Measurements from ENCODE around the gene DLGAP3.

DNA sequence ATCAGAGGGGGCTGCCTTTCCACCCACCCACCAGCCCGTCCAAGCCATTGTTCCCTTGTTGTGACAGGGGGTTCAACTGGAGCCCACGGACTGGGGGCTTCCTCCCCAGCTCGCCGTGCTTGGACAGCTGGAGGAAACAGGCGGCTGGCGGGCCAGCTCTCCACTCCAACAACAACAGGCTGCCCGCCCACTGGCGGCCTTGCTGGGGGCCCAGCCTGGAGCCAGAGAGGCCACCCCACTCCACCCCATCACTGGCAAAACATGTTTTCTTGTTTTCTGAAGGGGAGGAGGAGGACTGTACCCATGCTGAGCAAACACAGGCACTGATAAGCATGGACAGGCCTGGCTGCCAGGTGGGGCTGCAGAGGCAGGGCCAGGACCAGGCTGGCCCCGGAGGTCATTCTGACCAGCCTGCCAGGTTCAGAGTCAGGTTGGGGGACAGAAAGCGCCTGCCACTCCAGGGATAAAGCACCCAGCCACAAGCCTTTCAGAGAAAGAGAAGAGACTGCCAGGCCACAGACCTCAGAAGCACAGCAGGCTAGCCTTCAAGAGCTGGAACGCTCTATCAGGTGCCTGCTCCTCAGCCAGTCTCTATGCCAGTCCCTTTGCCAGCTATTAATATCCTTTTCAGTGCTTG, 103.9 kb downstream of the DLGAP3 start:
- TF ChIP-seq, protein P1, sequence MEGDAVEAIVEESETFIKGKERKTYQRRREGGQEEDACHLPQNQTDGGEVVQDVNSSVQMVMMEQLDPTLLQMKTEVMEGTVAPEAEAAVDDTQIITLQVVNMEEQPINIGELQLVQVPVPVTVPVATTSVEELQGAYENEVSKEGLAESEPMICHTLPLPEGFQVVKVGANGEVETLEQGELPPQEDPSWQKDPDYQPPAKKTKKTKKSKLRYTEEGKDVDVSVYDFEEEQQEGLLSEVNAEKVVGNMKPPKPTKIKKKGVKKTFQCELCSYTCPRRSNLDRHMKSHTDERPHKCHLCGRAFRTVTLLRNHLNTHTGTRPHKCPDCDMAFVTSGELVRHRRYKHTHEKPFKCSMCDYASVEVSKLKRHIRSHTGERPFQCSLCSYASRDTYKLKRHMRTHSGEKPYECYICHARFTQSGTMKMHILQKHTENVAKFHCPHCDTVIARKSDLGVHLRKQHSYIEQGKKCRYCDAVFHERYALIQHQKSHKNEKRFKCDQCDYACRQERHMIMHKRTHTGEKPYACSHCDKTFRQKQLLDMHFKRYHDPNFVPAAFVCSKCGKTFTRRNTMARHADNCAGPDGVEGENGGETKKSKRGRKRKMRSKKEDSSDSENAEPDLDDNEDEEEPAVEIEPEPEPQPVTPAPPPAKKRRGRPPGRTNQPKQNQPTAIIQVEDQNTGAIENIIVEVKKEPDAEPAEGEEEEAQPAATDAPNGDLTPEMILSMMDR (IDR thresholded peaks at IDR 0.05), result no peak
- no peak for TF ChIP-seq EP300 (IDR thresholded peaks at IDR 0.05)
- TF ChIP-seq POLR2AphosphoS5 (IDR thresholded peaks at IDR 0.05), result no peak
- no peak for TF ChIP-seq POLR2A (IDR thresholded peaks at IDR 0.05)

All from suprapubic skin (tissue), 4 donors.